GM19372 (cell line): ENCODE data around the gene SMC5.
A peak's percentile ranks its signal among the peaks of the same experiment; 100 is the strongest.
"Not testable (repeated sequence)": the region's sequence is repeated elsewhere in the genome, so short reads cannot be mapped to it uniquely, and the experiment has no call there.

Experiments used
- ATAC-seq: cut with Tn5 transposase; IDR thresholded peaks from one replicate; pipeline ENCODE4 v1.9.1; 2021; ENCODE audit warnings: mild to moderate bottlenecking, low read depth, moderate library complexity; ENCODE audit not compliant: unreplicated experiment

The SMC5 gene

GRCh38 chr9:70258692-70259511 lies at the start of gene SMC5:
Gene SMC5 (plus strand): TSS chr9:70258978. CDS start chr9:70259079, 101 bp downstream.
- ATAC-seq, result peak; percentile 69

- no peak for ATAC-seq
Measured at GRCh38 chr9:70217029-70217428, 41.7 kb upstream of the SMC5 start.

- ATAC-seq, result no peak
Measured at GRCh38 chr9:70218767-70219166, 40.0 kb upstream of the SMC5 start.

- ATAC-seq, result no peak
Measured at GRCh38 chr9:70220216-70220615, 38.6 kb upstream of the SMC5 start.

GRCh38 chr9:70222354-70222753 lies 36.4 kb upstream of the SMC5 start:
- no peak for ATAC-seq

GRCh38 chr9:70228118-70228517 lies 30.7 kb upstream of the SMC5 start:
- no peak for ATAC-seq

- no peak for ATAC-seq
Measured at GRCh38 chr9:70228611-70229010, 30.2 kb upstream of the SMC5 start.

- no peak for ATAC-seq
Measured at GRCh38 chr9:70229026-70229425, 29.8 kb upstream of the SMC5 start.

GRCh38 chr9:70229579-70229978 lies 29.2 kb upstream of the SMC5 start:
- no peak for ATAC-seq

- ATAC-seq, result no peak
Measured at GRCh38 chr9:70232476-70232875, 26.3 kb upstream of the SMC5 start.

- ATAC-seq, result not testable (repeated sequence)
Measured at GRCh38 chr9:70234208-70234607, 24.6 kb upstream of the SMC5 start.

- ATAC-seq, result not testable (repeated sequence)
Measured at GRCh38 chr9:70245952-70246351, 12.8 kb upstream of the SMC5 start.

- no peak for ATAC-seq
Measured at GRCh38 chr9:70250221-70250620, 8.6 kb upstream of the SMC5 start.

- ATAC-seq, result no peak
Measured at GRCh38 chr9:70255486-70255885, 3.3 kb upstream of the SMC5 start.

- no peak for ATAC-seq
Measured at GRCh38 chr9:70256123-70256551, 2.6 kb upstream of the SMC5 start.

- ATAC-seq, result no peak
Measured at GRCh38 chr9:70257502-70257901, 1.3 kb upstream of the SMC5 start.

GRCh38 chr9:70257991-70258691 lies 637 bp upstream of the SMC5 start:
- peak; percentile 40 for ATAC-seq

- ATAC-seq, result no peak
Measured at GRCh38 chr9:70259512-70259802, 679 bp downstream of the SMC5 start.

GRCh38 chr9:70260007-70260443 lies 1.2 kb downstream of the SMC5 start:
- ATAC-seq, result no peak

GRCh38 chr9:70260606-70261005 lies 1.8 kb downstream of the SMC5 start:
- ATAC-seq, result peak; percentile 26

GRCh38 chr9:70261131-70261870 lies 2.5 kb downstream of the SMC5 start:
- no peak for ATAC-seq
